ENCODE results near the gene TMEM161A.
A peak's percentile ranks its signal among the peaks of the same experiment; 100 is the strongest.

Gene TMEM161A

GRCh38 chr19:19095691-19096090 is 42.6 kb downstream of the TMEM161A start:
- DNase-seq: peak in 1 of 3 donors; percentile 7

- no peak for DNase-seq
These were observed 43.8 kb downstream of the TMEM161A start for GRCh38 chr19:19094513-19094912.

GRCh38 chr19:19087676-19088075 is 50.6 kb downstream of the TMEM161A start:
- DNase-seq: peak in 1 of 3 donors; percentile 10

- DNase-seq: no peak
These were observed 54.7 kb downstream of the TMEM161A start for GRCh38 chr19:19083413-19084178.

- DNase-seq: no peak
These were observed 56.6 kb downstream of the TMEM161A start for GRCh38 chr19:19081642-19082151.

- no peak for DNase-seq
These were observed 58.7 kb downstream of the TMEM161A start for GRCh38 chr19:19079571-19079970.

- no peak for DNase-seq
These were observed 59.5 kb downstream of the TMEM161A start for GRCh38 chr19:19078801-19079200.

- DNase-seq: peak; percentile 21 to 35 (median 28)
These were observed 61.2 kb downstream of the TMEM161A start for GRCh38 chr19:19077103-19077502.

GRCh38 chr19:19076476-19076875 is 61.8 kb downstream of the TMEM161A start:
- no peak for DNase-seq

- no peak for DNase-seq
These were observed 63.2 kb downstream of the TMEM161A start for GRCh38 chr19:19075126-19075525.

GRCh38 chr19:19074196-19074882 is 63.9 kb downstream of the TMEM161A start:
- DNase-seq: no peak

- no peak for DNase-seq
These were observed 66.4 kb downstream of the TMEM161A start for GRCh38 chr19:19071897-19072296.

Data from suppressor macrophage treated with lipopolysaccharide for 1 hour (primary cell).